Progenitor cell of endocrine pancreas (in vitro differentiated cells): ENCODE data around the gene GRPEL1. TPM values are rescaled to one million over a fixed set of nuclear protein-coding genes. Genes with fewer than 3 reads are reported as not detected.

Experiments
- DNase-seq: peaks from one replicate; pipeline ENCODE4 v3.0.0; 2021; ENCODE audit warnings: low spot score; ENCODE audit not compliant: unreplicated experiment
- H3K27ac Mint-ChIP-seq: 2 replicates; pipeline ENCODE4 v1.8.0; 2021; ENCODE audit warnings: mild to moderate bottlenecking, moderate library complexity, mixed read lengths
- H3K27me3 Mint-ChIP-seq: 2 replicates; pipeline ENCODE4 v1.8.0; 2021; ENCODE audit warnings: mixed read lengths
- H3K36me3 Mint-ChIP-seq: 2 replicates; pipeline ENCODE4 v1.8.0; 2022; ENCODE audit warnings: mixed read lengths; ENCODE audit not compliant: insufficient read depth
- H3K4me1 Mint-ChIP-seq: 2 replicates; pipeline ENCODE4 v1.8.0; 2021; ENCODE audit warnings: low read depth, mixed read lengths
- H3K4me3 Mint-ChIP-seq: 2 replicates; pipeline ENCODE4 v1.8.0; 2021; ENCODE audit warnings: low read depth, mild to moderate bottlenecking, moderate library complexity, mixed read lengths
- H3K9me3 Mint-ChIP-seq: 2 replicates; pipeline ENCODE4 v1.8.0; 2021; ENCODE audit warnings: low read depth, mixed read lengths
- total RNA-seq: library from RNA; stranded (reverse); gene quantifications from 2 replicates; pipeline ENCODE4 v1.2.1, GENCODE V29; 2021
- TF ChIP-seq, protein P1 (sequence below): fragments of 200-600 bp; sonication (generic); IDR thresholded peaks from one replicate; pipeline ENCODE4 v1.5.0; 2021; ENCODE audit warnings: antibody characterized with exemption, mild to moderate bottlenecking; ENCODE audit not compliant: unreplicated experiment

The GRPEL1 gene
- total RNA-seq, 1 donor from 2014 or later, result 18.2 TPM

DNA sequence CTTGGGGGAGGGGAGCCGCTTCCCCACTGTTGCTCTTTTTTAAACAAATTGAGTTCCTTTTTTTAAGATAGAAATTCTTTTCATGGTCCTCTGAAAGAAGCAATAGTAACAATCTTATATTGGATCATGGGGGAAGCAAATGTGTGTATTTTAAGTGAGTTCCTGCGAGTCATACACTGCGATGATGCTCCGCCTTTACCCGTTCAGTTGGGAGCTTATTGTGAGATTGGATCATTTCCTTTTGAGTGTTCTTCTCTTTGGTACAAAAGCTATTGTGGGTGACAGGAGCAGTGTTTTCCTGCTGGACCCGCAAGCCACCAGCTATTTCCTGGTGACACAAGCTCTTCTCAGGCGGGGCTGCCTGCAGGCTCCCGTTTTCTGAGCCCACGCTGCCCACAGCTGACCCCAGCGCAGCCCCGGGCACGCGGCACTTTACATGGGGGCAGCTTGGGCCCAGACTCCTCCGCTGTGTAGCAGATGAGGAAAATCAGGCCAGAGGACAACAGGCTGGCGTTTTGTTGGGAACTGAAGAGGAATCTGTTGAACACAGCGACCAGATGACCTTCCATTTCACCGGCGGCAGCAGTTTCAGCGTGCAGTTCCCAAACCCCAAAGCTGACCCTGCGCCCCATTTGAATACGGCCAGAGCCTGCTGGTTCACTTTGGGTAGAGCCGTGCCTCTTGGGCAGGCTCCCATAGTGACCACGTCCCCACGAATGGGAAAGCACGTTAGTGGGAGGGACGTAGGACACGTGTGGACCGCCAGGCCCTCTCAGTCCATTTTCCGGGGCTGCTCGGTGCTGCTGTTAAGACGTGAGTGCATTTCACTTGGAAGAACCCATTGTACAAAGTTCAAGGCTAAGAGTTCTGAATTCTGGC, 12.5 kb downstream of the GRPEL1 start:
- H3K9me3 Mint-ChIP-seq, result no peaks in the 10 kb centered on the region
- H3K4me3 Mint-ChIP-seq, result no peak overlapping the region
- peaks cover 14% of the 10 kb centered on the region for H3K36me3 Mint-ChIP-seq
- no peak overlapping the region for H3K27ac Mint-ChIP-seq
- H3K27me3 Mint-ChIP-seq, result no peaks in the 10 kb centered on the region
- TF ChIP-seq, protein P1, sequence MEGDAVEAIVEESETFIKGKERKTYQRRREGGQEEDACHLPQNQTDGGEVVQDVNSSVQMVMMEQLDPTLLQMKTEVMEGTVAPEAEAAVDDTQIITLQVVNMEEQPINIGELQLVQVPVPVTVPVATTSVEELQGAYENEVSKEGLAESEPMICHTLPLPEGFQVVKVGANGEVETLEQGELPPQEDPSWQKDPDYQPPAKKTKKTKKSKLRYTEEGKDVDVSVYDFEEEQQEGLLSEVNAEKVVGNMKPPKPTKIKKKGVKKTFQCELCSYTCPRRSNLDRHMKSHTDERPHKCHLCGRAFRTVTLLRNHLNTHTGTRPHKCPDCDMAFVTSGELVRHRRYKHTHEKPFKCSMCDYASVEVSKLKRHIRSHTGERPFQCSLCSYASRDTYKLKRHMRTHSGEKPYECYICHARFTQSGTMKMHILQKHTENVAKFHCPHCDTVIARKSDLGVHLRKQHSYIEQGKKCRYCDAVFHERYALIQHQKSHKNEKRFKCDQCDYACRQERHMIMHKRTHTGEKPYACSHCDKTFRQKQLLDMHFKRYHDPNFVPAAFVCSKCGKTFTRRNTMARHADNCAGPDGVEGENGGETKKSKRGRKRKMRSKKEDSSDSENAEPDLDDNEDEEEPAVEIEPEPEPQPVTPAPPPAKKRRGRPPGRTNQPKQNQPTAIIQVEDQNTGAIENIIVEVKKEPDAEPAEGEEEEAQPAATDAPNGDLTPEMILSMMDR, result no peak
- H3K4me1 Mint-ChIP-seq, result peaks cover 3% of the 10 kb centered on the region
- DNase-seq, result no peak

DNA sequence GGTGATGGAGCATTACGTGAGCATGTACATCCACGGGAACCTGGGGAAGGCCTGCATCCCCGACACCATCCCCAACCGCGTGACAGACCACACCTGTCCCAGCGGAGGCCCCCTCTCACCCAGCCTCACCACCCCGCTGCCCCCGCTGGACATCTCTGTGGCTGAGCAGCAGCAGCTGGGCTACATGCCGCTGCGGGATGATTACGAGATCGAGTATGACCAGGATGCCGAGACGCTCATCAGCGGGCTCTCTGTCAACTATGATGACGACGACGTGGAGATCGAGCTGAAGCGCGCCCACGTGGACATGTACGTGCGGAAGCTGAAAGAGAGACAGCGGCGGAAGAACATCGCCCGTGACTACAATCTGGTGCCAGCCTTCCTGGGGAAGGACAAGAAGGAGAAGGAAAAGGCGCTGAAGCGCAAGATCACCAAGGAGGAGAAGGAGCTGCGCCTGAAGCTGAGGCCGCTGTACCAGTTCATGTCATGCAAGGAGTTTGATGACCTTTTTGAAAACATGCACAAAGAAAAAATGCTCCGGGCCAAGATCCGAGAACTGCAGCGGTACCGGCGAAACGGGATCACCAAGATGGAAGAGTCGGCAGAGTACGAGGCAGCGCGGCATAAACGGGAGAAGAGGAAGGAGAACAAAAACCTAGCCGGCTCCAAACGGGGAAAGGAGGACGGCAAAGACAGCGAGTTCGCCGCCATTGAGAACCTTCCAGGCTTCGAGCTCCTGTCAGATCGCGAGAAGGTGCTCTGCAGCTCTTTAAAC, 13.6 kb downstream of the GRPEL1 start:
- H3K4me1 Mint-ChIP-seq, result peaks cover 3% of the 10 kb centered on the region
- H3K9me3 Mint-ChIP-seq, result no peaks in the 10 kb centered on the region
- H3K4me3 Mint-ChIP-seq, result no peak overlapping the region
- DNase-seq, result no peak
- H3K27ac Mint-ChIP-seq, result peak overlapping the region; percentile 90
- H3K27me3 Mint-ChIP-seq, result no peaks in the 10 kb centered on the region
- TF ChIP-seq, protein P1, result no peak
- peaks cover 12% of the 10 kb centered on the region for H3K36me3 Mint-ChIP-seq

DNA sequence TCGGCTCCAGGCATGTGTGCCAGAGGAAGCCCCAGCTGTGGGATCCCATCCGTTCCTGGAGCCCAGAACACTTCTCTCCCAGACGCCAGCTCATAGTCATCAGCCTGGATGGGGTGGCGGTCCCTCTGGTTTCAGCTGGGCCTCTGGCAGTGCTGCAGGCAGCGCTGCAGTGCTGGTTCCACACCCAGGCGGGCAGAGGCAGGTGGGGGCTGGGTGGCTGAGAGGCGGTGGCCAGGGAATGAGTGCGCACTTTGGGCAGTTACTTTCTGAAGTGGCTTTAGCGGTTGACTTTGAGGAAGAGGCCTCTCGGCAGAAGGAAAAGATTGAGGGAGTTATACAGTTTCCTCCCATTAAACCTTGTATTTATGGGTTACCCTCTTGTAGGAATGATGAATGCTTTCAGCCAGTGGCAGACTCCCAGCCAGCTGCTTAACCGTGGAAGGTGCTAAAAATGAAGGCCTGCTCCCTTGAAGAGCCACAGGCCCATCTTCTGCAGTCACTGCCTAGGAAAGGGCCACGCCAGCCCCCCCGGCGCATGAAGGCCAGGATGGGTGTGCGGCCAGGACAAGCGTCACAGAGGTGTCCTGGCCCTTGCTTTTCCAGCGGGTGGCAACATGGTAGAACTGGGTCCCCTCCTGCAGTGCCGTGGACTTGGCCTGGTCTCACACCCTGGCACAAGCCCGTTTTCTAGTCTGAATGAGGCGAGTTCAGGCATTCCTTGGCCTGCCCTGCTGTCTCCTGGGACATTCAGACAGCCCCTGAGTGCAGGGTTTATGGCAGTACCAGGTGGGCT, 14.7 kb downstream of the GRPEL1 start:
- DNase-seq, result no peak
- TF ChIP-seq, protein P1, result no peak
- Mint-ChIP-seq H3K4me1 (peaks cover 3% of the 10 kb centered on the region), H3K9me3 (no peaks in the 10 kb centered on the region), H3K36me3 (peaks cover 12% of the 10 kb centered on the region), H3K27ac (no peak overlapping the region), H3K27me3 (no peaks in the 10 kb centered on the region), H3K4me3 (no peak overlapping the region)

DNA sequence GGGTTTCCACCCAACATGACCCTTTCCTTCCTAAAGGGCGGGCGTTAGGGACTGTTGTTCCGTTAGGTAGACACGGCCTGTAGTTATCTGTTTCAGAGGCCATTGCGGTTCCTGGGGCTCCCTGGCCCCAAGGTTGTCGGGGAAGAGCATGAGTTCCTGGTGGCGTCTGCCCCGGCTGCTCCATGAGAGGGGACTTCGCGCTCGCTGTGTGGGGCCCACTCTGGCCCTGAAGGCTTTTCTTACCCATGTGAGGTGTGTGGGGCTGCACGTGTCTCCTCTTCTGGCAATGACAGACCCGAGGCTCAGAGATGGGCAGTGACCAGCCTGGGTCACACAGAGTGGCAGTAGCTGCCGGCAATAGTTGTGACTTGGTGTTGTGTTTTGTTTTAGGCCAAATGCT, 15.6 kb downstream of the GRPEL1 start:
- peaks cover 3% of the 10 kb centered on the region for H3K4me1 Mint-ChIP-seq
- DNase-seq, result no peak
- no peak overlapping the region for H3K27ac Mint-ChIP-seq
- TF ChIP-seq, protein P1, result no peak
- no peaks in the 10 kb centered on the region for H3K27me3 Mint-ChIP-seq
- peaks cover 10% of the 10 kb centered on the region for H3K36me3 Mint-ChIP-seq
- no peak overlapping the region for H3K4me3 Mint-ChIP-seq
- H3K9me3 Mint-ChIP-seq, result no peaks in the 10 kb centered on the region

DNA sequence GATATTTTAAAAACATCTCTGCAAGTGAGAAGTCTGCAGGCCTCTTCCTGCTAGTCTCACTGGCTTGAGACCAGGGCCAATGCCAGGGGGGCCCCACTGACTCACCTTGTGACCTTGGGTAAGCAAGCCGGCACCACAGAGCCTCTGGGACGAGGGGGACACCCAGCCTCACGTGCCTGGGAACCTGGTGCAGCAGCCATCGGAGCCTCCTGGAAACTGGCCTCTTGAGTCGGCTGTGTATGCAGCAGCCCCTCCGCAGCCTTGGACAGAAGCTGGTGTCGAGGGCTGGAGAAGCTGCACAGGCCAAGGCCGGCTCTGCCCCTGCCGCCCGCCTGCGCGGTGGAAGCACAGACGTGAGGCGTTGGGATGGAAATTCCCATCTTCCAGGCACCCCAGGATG, 16.0 kb downstream of the GRPEL1 start:
- Mint-ChIP-seq H3K27ac (no peak overlapping the region), H3K36me3 (peaks cover 11% of the 10 kb centered on the region), H3K4me1 (peaks cover 3% of the 10 kb centered on the region), H3K9me3 (no peaks in the 10 kb centered on the region), H3K27me3 (no peaks in the 10 kb centered on the region), H3K4me3 (no peak overlapping the region)
- no peak for DNase-seq
- TF ChIP-seq, protein P1, result no peak
